HUES64 (cell line): ENCODE data around the gene LIN28B.

ENCODE experiments used
- H3K27ac ChIP-seq: 2 replicates; pipeline ENCODE4 v1.7.0; 2013; ENCODE audit warnings: low read depth, low read length, inconsistent platforms
- H3K27me3 ChIP-seq: 2 replicates; pipeline ENCODE4 v1.6.1; 2013; ENCODE audit warnings: mild to moderate bottlenecking, low read length; ENCODE audit not compliant: insufficient read depth
- H3K36me3 ChIP-seq: 2 replicates; pipeline ENCODE4 v1.6.1; 2013; ENCODE audit warnings: mild to moderate bottlenecking, low read length; ENCODE audit not compliant: insufficient read depth
- H3K4me1 ChIP-seq: 2 replicates; pipeline ENCODE4 v1.6.1; 2013; ENCODE audit warnings: mild to moderate bottlenecking, low read length, moderate library complexity; ENCODE audit not compliant: insufficient read depth
- H3K4me3 ChIP-seq: 2 replicates; pipeline ENCODE4 v1.5.1; 2013; ENCODE audit warnings: mild to moderate bottlenecking, low read length, moderate library complexity
- H3K9ac ChIP-seq: 2 replicates; pipeline ENCODE4 v1.6.1; 2013; ENCODE audit warnings: mild to moderate bottlenecking, low read depth, low read length
- H3K9me3 ChIP-seq: 2 replicates; pipeline ENCODE4 v1.6.1; 2013; ENCODE audit warnings: low read depth, low read length; ENCODE audit not compliant: insufficient read depth
- WGBS: fragments of 150-250, 120-280 bp; methylation state at CpG from one replicate; pipeline ENCODE4 v1.1.7; 2013; ENCODE audit warnings: missing lambda C conversion rate; 5-methylcytosine and 5-hydroxymethylcytosine counted together

The LIN28B gene

DNA sequence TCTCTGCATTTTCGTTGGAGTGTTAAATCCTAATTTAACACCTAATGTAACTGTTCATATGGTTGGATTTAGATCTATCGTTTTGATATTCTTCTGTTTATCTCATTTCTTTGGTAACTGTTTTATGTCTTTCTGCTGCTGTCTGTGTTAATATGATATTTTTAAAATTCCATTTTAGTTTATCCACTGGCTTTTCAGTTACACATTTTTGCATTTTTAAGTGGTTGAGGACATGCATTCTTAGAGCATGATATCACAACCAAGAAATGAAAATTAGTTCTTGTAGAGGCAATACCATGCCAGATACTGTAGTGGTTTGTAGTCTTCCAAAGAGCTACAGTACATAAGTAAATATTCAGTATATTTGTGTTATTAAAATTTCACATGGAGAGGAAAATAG is 58.6 kb downstream of the LIN28B start:
- H3K27me3 ChIP-seq, result no peaks in the 10 kb centered on the region
- H3K9me3 ChIP-seq, result no peaks in the 10 kb centered on the region
- H3K4me3 ChIP-seq, result no peak overlapping the region
- H3K4me1 ChIP-seq, result peaks cover 18% of the 10 kb centered on the region
- H3K27ac ChIP-seq, result no peak overlapping the region
- H3K36me3 ChIP-seq, result no peaks in the 10 kb centered on the region
- no peak overlapping the region for H3K9ac ChIP-seq
- no CpG with 5 or more reads among the region's 2 CpGs for WGBS

- Histone ChIP-seq H3K27ac (no peak overlapping the region), H3K4me3 (no peak overlapping the region), H3K9ac (no peak overlapping the region), H3K4me1 (peaks cover 31% of the 10 kb centered on the region), H3K36me3 (no peaks in the 10 kb centered on the region), H3K9me3 (no peaks in the 10 kb centered on the region), H3K27me3 (no peaks in the 10 kb centered on the region)
- 100% methylated on average over 2 of the region's 2 CpGs for WGBS
Measured at GRCh38 chr6:105019285-105019684, 62.4 kb downstream of the LIN28B start.

DNA sequence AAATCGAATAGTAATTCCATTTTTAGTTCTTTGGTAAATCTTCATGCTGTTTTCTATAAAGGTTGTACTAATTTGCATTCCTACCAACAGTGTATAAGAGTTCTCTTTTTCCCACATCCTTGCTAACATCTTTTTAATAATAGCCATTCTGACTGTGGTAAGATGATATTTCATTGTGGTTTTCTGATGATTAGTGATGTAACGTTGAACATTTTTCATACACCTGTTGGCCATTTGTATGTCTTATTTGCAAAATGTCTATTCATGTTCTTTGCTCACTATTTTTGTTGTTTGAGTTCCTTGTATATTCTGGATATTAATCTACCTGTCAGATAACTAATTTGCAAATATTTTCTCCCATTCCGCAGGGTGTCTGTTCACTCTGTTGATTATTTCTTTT is 64.5 kb downstream of the LIN28B start:
- no peak overlapping the region for H3K4me3 ChIP-seq
- 98% methylated on average over 3 of the region's 3 CpGs for WGBS
- no peaks in the 10 kb centered on the region for H3K36me3 ChIP-seq
- H3K9me3 ChIP-seq, result no peaks in the 10 kb centered on the region
- no peaks in the 10 kb centered on the region for H3K27me3 ChIP-seq
- H3K9ac ChIP-seq, result no peak overlapping the region
- H3K4me1 ChIP-seq, result peaks cover 34% of the 10 kb centered on the region
- H3K27ac ChIP-seq, result no peak overlapping the region

DNA sequence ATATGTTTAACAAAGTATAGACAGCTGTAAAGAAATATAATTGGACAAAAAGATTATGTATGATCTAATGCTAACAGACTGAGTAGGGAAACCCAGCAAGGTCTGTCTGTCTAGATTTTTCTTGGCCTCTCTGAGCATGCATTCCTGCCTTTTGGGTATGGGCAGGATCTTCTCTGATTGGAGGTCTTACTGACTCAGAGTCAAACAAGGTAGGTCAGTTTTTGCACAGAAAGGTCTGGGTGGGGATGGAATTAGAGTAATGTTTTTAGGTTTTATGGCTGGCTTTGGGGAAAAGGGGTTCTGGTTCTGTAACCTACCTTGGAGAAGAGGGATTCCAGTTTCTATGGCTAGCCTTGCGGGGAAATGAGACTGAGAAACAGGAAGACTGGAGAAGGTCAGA is 65.5 kb downstream of the LIN28B start:
- peaks cover 8% of the 10 kb centered on the region; the same call in 1 of the 2 replicates for H3K36me3 ChIP-seq

GRCh38 chr6:105024803-105025202 is 67.9 kb downstream of the LIN28B start:
- Histone ChIP-seq H3K36me3 (peaks cover 25% of the 10 kb centered on the region), H3K4me1 (peaks cover 51% of the 10 kb centered on the region), H3K9me3 (no peaks in the 10 kb centered on the region), H3K9ac (no peak overlapping the region), H3K4me3 (peak overlapping the region; percentile 26), H3K27me3 (no peaks in the 10 kb centered on the region), H3K27ac (peak overlapping the region; percentile 88)
- 15% methylated on average over 3 of the region's 3 CpGs for WGBS

More for the DNA sequence above, 65.5 kb downstream of the LIN28B start:
- no peak overlapping the region for H3K4me3 ChIP-seq
- no peak overlapping the region for H3K9ac ChIP-seq
- WGBS, result 92% methylated on average over 1 of the region's 1 CpG
- H3K27me3 ChIP-seq, result no peaks in the 10 kb centered on the region
- no peaks in the 10 kb centered on the region for H3K9me3 ChIP-seq
- H3K27ac ChIP-seq, result peak overlapping the region; percentile 56; the same call in 1 of the 2 replicates
- peaks cover 43% of the 10 kb centered on the region for H3K4me1 ChIP-seq

DNA sequence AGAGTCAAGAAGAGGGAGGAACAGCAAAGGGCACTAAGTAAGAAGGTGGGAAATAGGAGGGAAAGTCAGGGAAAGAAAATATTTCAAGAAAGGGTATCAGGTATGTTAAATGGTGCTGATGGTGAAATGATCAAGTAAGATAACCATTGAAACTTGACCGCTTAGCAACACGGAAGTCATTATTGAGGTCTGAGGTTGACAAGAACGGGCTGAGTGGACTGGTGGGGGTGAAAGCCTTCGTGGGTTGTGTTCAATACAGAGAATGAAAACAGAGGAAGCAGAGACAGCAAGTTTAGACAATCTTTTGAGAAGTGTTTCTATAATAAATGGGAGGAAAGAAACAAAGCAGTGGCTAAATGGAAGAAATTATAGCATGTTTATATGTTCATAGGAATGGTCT is 72.0 kb downstream of the LIN28B start:
- 91% methylated on average over 4 of the region's 4 CpGs for WGBS

GRCh38 chr6:105029581-105029980 is 72.7 kb downstream of the LIN28B start:
- H3K36me3 ChIP-seq, result peaks cover 35% of the 10 kb centered on the region
- H3K4me3 ChIP-seq, result no peak overlapping the region
- no peaks in the 10 kb centered on the region for H3K27me3 ChIP-seq
- H3K27ac ChIP-seq, result no peak overlapping the region
- no peak overlapping the region for H3K9ac ChIP-seq
- 95% methylated on average over 2 of the region's 2 CpGs for WGBS
- H3K4me1 ChIP-seq, result peaks cover 42% of the 10 kb centered on the region
- no peaks in the 10 kb centered on the region for H3K9me3 ChIP-seq

More for the DNA sequence above, 72.0 kb downstream of the LIN28B start:
- Histone ChIP-seq H3K4me1 (peaks cover 40% of the 10 kb centered on the region), H3K9me3 (no peaks in the 10 kb centered on the region), H3K9ac (no peak overlapping the region), H3K27ac (no peak overlapping the region), H3K36me3 (peaks cover 35% of the 10 kb centered on the region), H3K27me3 (no peaks in the 10 kb centered on the region), H3K4me3 (no peak overlapping the region)

DNA sequence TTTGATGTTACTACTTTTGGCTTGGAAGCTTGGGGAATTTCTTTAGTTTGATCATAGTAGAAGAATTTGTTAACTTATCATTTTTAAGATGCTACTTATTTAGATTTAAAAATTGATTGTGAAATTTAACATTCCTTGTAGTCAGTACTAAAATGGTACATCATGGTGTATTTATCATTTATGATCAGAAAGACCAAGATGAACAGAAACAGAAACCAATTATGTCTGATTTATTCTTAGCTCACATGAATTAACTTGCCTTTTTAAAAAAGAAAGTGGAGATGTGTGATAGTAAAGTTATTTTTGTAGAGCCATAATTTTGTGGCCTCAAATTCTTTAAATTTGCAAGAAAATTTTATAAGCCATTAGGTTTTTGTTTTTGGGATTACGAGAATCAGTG is 77.6 kb downstream of the LIN28B start:
- Histone ChIP-seq H3K27me3 (no peaks in the 10 kb centered on the region), H3K27ac (peak overlapping the region; percentile 17; the same call in 1 of the 2 replicates), H3K36me3 (peaks cover 13% of the 10 kb centered on the region), H3K4me3 (no peak overlapping the region), H3K9me3 (no peaks in the 10 kb centered on the region), H3K9ac (no peak overlapping the region), H3K4me1 (peaks cover 41% of the 10 kb centered on the region)
- no CpG with 5 or more reads among the region's 1 CpG for WGBS

DNA sequence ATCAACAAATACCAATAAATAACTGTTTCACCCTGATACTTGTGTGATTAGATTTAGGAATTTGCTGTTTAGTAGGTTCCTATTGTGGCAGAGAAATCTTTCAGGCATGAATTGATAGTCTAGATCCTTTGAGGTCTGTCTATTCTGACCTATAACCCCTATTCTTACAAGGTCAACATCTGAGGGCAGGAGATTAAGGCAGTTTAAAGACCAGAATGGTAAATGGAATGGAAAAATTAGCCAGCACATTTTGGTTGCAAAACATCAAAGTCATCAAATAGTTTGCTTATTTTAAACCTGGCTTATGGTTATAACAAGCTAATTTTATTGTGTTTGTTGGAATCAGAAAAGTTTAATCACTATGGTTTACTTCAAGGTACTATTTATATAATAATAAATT is 78.4 kb downstream of the LIN28B start:
- peaks cover 41% of the 10 kb centered on the region for H3K4me1 ChIP-seq

GRCh38 chr6:105036351-105036750 is 79.4 kb downstream of the LIN28B start:
- no peak overlapping the region for H3K4me3 ChIP-seq
- no peaks in the 10 kb centered on the region for H3K27me3 ChIP-seq
- no peaks in the 10 kb centered on the region for H3K9me3 ChIP-seq
- 89% methylated on average over 1 of the region's 1 CpG for WGBS
- peaks cover 7% of the 10 kb centered on the region; the same call in 1 of the 2 replicates for H3K36me3 ChIP-seq
- H3K9ac ChIP-seq, result no peak overlapping the region
- 0 out of 2 replicates have a peak overlapping the region, but pooled peaks have one; percentile 12 for H3K27ac ChIP-seq
- H3K4me1 ChIP-seq, result peaks cover 41% of the 10 kb centered on the region

More for the DNA sequence above, 78.4 kb downstream of the LIN28B start:
- H3K4me3 ChIP-seq, result no peak overlapping the region
- H3K9me3 ChIP-seq, result no peaks in the 10 kb centered on the region
- H3K9ac ChIP-seq, result no peak overlapping the region
- H3K27ac ChIP-seq, result no peak overlapping the region
- H3K36me3 ChIP-seq, result peaks cover 7% of the 10 kb centered on the region; the same call in 1 of the 2 replicates
- H3K27me3 ChIP-seq, result no peaks in the 10 kb centered on the region

- Histone ChIP-seq H3K4me1 (peaks cover 46% of the 10 kb centered on the region), H3K27ac (0 out of 2 replicates have a peak overlapping the region, but pooled peaks have one; percentile 36), H3K36me3 (no peaks in the 10 kb centered on the region), H3K9ac (no peak overlapping the region), H3K9me3 (no peaks in the 10 kb centered on the region), H3K4me3 (no peak overlapping the region), H3K27me3 (no peaks in the 10 kb centered on the region)
- WGBS, result 50% methylated on average over 1 of the region's 2 CpGs
Measured at GRCh38 chr6:105038259-105038658, 81.4 kb downstream of the LIN28B start.

GRCh38 chr6:105041880-105042279 is 85.0 kb downstream of the LIN28B start:
- H3K4me3 ChIP-seq, result no peak overlapping the region
- H3K9ac ChIP-seq, result no peak overlapping the region
- H3K36me3 ChIP-seq, result peaks cover 10% of the 10 kb centered on the region
- H3K4me1 ChIP-seq, result peaks cover 16% of the 10 kb centered on the region
- peaks cover 3% of the 10 kb centered on the region; the same call in 1 of the 2 replicates for H3K9me3 ChIP-seq
- no peaks in the 10 kb centered on the region for H3K27me3 ChIP-seq
- H3K27ac ChIP-seq, result no peak overlapping the region; the same call in 1 of the 2 replicates
- WGBS, result 78% methylated on average over 1 of the region's 2 CpGs
